Naive thymus-derived CD8-positive, alpha-beta T cell (primary cell): ENCODE results near the gene ERG. TPM values are rescaled to one million over a fixed set of nuclear protein-coding genes. Genes with fewer than 3 reads are reported as not detected.

ENCODE experiments used
- ATAC-seq, 2 donors: fragments of 150-1000 bp; cut with Tn5 transposase in 1 of 2; sonication (Bioruptor Pico), chemical (Tn5 transposase) in 1 of 2; 1 replicate in 1 of 2; 2 replicates in 1 of 2; pipeline ENCODE4 v1.10.0; 2021; ENCODE audit warnings: mild to moderate bottlenecking in 2 of 2, moderate library complexity in 2 of 2
- POLR2A ChIA-PET: fragments of 350-600 bp; sonication (Branson Sonifier 250); formaldehyde crosslinking; loops from one replicate; lab custom pipeline; 2021; ENCODE audit warnings: antibody characterized with exemption; lab: Charles Lee
- DNase-seq, 10 donors: peaks; one replicate each; pipeline versions ENCODE4 v3.0.0 to v3.0.0-alpha.2; 2020 to 2022
- H3K27ac Mint-ChIP-seq, 10 donors: one replicate each; pipeline ENCODE4 v1.8.0; 2020 to 2022; ENCODE audit warnings: mild to moderate bottlenecking in 10 of 10, mixed read lengths in 10 of 10, moderate library complexity in 4 of 10, inconsistent platforms in 1 of 10
- H3K27me3 Mint-ChIP-seq, 5 donors: one replicate each; pipeline ENCODE4 v1.8.0; 2021 to 2022; ENCODE audit warnings: mixed read lengths in 5 of 5
- H3K36me3 Mint-ChIP-seq, 3 donors: one replicate each; pipeline ENCODE4 v1.8.0; 2020 to 2022; ENCODE audit warnings: mixed read lengths in 3 of 3, mild to moderate bottlenecking in 2 of 3, inconsistent platforms in 1 of 3
- H3K4me1 Mint-ChIP-seq, 4 donors: one replicate each; pipeline ENCODE4 v1.8.0; 2021 to 2022; ENCODE audit warnings: mixed read lengths in 4 of 4
- H3K4me3 Mint-ChIP-seq, 10 donors: one replicate each; pipeline ENCODE4 v1.8.0; 2020 to 2022; ENCODE audit warnings: mild to moderate bottlenecking in 10 of 10, mixed read lengths in 10 of 10, moderate library complexity in 6 of 10, inconsistent platforms in 1 of 10
- H3K9me3 Mint-ChIP-seq, 9 donors: one replicate each; pipeline ENCODE4 v1.8.0; 2020 to 2022; ENCODE audit warnings: mixed read lengths in 9 of 9, mild to moderate bottlenecking in 3 of 9, inconsistent platforms in 1 of 9, moderate library complexity in 1 of 9
- polyA plus RNA-seq, 3 donors: library from polyadenylated mRNA; unstranded; fragments of 300-500 nt; fragmentation: Illumina TruSeq; gene quantifications; one replicate each; pipeline ENCODE4 v1.2.3, GENCODE V29; 2021
- total RNA-seq, 8 experiments: library from RNA in 2 of 8; stranded (reverse) in 2 of 8; gene quantifications; one replicate each; pipeline ENCODE4 v1.2.3 and lab custom pipeline; 2021 to 2026

ERG gene
- total and polyA plus RNA-seq, 5 experiments from 2014 or later: not detected

GRCh38 chr21:38355992-38356781 lies 142.1 kb downstream of the ERG start:
- Mint-ChIP-seq H3K4me1 (peaks cover 0 to 5% (median under 1%) of the 10 kb centered on the region in 4 donors), H3K4me3 (no peak overlapping the region), H3K9me3 (no peaks in the 10 kb centered on the region), H3K27ac (peak overlapping the region in 2 of 10 donors; percentile 20 to 39), H3K27me3 (peaks cover 10 to 36% (median 12%) of the 10 kb centered on the region in 5 donors), H3K36me3 (no peaks in the 10 kb centered on the region)
- peak; percentile 61 to 75 for ATAC-seq
- peak; percentile 32 to 78 (median 54) for DNase-seq
- POLR2A ChIA-PET: no interaction called here

DNA sequence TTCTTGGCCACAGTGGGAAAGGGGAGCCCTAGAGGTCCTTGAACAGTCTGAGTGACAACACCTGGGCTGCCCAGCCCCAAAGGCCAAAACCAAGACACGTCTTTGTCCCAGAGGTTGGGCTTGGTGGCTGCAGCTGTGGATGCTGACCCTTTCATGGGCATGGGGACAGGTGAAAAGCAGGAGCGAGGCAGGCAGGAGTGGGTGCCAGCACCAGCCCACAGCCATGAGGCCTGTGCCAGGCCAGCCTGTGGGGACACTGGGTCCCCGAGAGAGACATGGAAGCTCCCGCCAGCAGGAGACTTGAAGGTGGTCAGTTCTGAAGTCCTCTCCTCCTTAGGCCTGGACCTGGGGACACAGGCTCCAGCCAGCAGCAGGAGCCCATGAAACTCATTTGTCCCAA lies 142.9 kb downstream of the ERG start:
- Mint-ChIP-seq H3K27ac (peak overlapping the region in 1 of 10 donors; percentile 81), H3K27me3 (peaks cover 10 to 36% (median 11%) of the 10 kb centered on the region in 5 donors), H3K9me3 (no peaks in the 10 kb centered on the region), H3K4me3 (no peak overlapping the region), H3K36me3 (no peaks in the 10 kb centered on the region), H3K4me1 (peaks cover 0 to 5% (median under 1%) of the 10 kb centered on the region in 4 donors)
- DNase-seq (no peak), ATAC-seq (no peak)
- POLR2A ChIA-PET: no interaction called here

- H3K9me3 Mint-ChIP-seq: no peaks in the 10 kb centered on the region
- POLR2A ChIA-PET: no interaction called here
- peak overlapping the region in 1 of 10 donors; percentile 70 for H3K27ac Mint-ChIP-seq
- no peak for DNase-seq
- peaks cover 0 to 5% (median under 1%) of the 10 kb centered on the region in 4 donors for H3K4me1 Mint-ChIP-seq
- H3K27me3 Mint-ChIP-seq: peaks cover 10 to 36% (median 11%) of the 10 kb centered on the region in 5 donors
- no peak overlapping the region for H3K4me3 Mint-ChIP-seq
- ATAC-seq: no peak
- no peaks in the 10 kb centered on the region for H3K36me3 Mint-ChIP-seq
Observed at GRCh38 chr21:38354746-38355145, 143.5 kb downstream of the ERG start.

DNA sequence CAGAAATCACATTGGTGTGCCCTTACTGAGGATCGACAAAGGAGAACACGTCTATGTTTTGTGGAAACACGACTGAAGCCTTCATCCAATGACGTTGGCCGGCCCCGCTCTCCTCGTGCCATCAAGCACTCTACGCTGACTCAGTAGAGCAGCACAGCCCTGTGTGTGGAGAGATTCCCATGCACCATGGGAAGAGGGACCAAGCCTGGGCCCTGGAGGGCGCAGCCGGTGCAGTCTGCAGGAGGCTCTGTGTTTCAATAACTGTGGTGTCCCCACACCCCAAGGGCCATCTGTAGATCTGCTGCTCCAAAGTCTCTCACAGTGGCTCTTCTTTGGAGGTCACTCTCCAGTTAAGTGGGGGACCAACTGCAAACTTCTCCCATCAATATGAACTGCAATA lies 144.0 kb downstream of the ERG start:
- peaks cover 0 to 5% (median under 1%) of the 10 kb centered on the region in 4 donors for H3K4me1 Mint-ChIP-seq
- no peaks in the 10 kb centered on the region for H3K9me3 Mint-ChIP-seq
- POLR2A ChIA-PET: no interaction called here

GRCh38 chr21:38352536-38353219 lies 145.6 kb downstream of the ERG start:
- no peaks in the 10 kb centered on the region for H3K9me3 Mint-ChIP-seq
- H3K4me1 Mint-ChIP-seq: peaks cover 0 to 5% (median under 1%) of the 10 kb centered on the region in 4 donors
- H3K36me3 Mint-ChIP-seq: no peaks in the 10 kb centered on the region
- peaks cover 5 to 21% (median 9%) of the 10 kb centered on the region in 5 donors for H3K27me3 Mint-ChIP-seq
- H3K4me3 Mint-ChIP-seq: no peak overlapping the region
- DNase-seq: peak in 3 of 10 donors; percentile 5 to 26 (median 10)
- no peak for ATAC-seq
- POLR2A ChIA-PET: no interaction called here
- H3K27ac Mint-ChIP-seq: peak overlapping the region in 1 of 10 donors; percentile 49

More for the DNA sequence above, 144.0 kb downstream of the ERG start:
- Mint-ChIP-seq H3K27ac (no peak overlapping the region), H3K27me3 (peaks cover 9 to 33% (median 11%) of the 10 kb centered on the region in 5 donors), H3K4me3 (no peak overlapping the region), H3K36me3 (no peaks in the 10 kb centered on the region)
- ATAC-seq (no peak), DNase-seq (no peak)

DNA sequence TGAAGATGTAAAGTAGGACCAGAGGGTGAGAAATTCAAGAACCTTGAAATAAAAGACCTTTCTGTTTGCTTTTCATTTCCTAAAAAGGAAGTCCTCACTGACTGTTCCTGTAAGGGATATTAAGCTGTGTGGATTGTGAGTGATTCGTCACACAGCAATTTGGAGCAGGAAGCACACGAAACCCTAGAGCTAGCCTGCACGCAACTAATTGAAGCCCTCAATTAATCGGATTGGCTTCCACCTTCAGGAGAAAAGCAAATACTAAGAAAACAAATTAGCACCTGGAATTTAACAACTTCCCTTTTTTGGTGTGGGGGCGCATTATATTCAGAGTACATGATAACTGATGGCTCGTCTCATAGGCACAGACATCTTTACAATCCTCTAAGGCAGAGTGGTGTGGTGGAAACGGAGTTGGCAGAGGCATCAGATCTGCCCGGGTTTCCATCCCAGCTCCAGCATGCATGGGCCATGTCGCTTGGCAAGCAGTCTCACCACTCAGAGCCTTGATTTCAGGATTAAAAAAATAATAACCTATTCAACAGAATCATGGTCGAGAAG lies 146.2 kb downstream of the ERG start:
- H3K4me3 Mint-ChIP-seq: no peak overlapping the region
- POLR2A ChIA-PET: no interaction called here

GRCh38 chr21:38351176-38351959 lies 146.9 kb downstream of the ERG start:
- Mint-ChIP-seq H3K27ac (no peak overlapping the region), H3K27me3 (peaks cover 3 to 16% (median 7%) of the 10 kb centered on the region in 5 donors), H3K9me3 (no peaks in the 10 kb centered on the region), H3K4me1 (peaks cover 0 to 5% (median under 1%) of the 10 kb centered on the region in 4 donors), H3K36me3 (no peaks in the 10 kb centered on the region), H3K4me3 (no peak overlapping the region)
- POLR2A ChIA-PET: no interaction called here
- ATAC-seq: no peak
- no peak for DNase-seq

More for the DNA sequence above, 146.2 kb downstream of the ERG start:
- H3K4me1 Mint-ChIP-seq: peaks cover 0 to 5% (median under 1%) of the 10 kb centered on the region in 4 donors
- H3K27me3 Mint-ChIP-seq: peaks cover 5 to 21% (median 9%) of the 10 kb centered on the region in 5 donors
- DNase-seq: no peak
- no peaks in the 10 kb centered on the region for H3K36me3 Mint-ChIP-seq
- no peak for ATAC-seq
- no peaks in the 10 kb centered on the region for H3K9me3 Mint-ChIP-seq
- peak overlapping the region in 1 of 10 donors; percentile 35 for H3K27ac Mint-ChIP-seq

DNA sequence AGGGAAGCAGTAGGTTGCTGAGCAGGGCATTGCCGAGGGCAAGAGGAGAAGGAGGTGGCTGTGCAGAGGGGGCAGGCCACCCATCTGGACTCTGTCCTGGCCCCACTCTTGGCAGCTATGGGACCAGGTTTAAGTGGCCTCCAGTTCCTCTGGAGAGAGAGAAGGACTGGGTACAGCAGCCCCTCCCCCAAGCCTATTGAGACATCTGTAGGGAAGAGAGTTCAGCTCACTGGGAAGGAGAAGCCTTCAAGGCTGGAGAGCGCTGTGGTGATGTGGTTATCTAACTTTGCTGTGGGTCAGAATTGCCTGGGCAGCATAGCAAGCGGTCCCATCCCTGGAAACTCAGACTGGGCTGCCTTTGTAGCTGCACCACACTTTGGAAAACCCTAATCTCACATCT lies 147.6 kb downstream of the ERG start:
- ATAC-seq (no peak), DNase-seq (no peak)
- POLR2A ChIA-PET: no interaction called here
- H3K27ac Mint-ChIP-seq: no peak overlapping the region
- peaks cover 0 to 5% (median 0%) of the 10 kb centered on the region in 4 donors for H3K4me1 Mint-ChIP-seq
- peaks cover 2 to 13% (median 8%) of the 10 kb centered on the region in 5 donors for H3K27me3 Mint-ChIP-seq
- no peaks in the 10 kb centered on the region for H3K36me3 Mint-ChIP-seq
- H3K4me3 Mint-ChIP-seq: no peak overlapping the region
- no peaks in the 10 kb centered on the region for H3K9me3 Mint-ChIP-seq

GRCh38 chr21:38349977-38350376 lies 148.3 kb downstream of the ERG start:
- Mint-ChIP-seq H3K36me3 (no peaks in the 10 kb centered on the region), H3K27ac (no peak overlapping the region), H3K27me3 (peaks cover 2 to 13% (median 7%) of the 10 kb centered on the region in 5 donors), H3K4me3 (no peak overlapping the region), H3K4me1 (peaks cover 0 to 5% (median 0%) of the 10 kb centered on the region in 4 donors), H3K9me3 (no peaks in the 10 kb centered on the region)
- no peak for ATAC-seq
- POLR2A ChIA-PET: no interaction called here
- no peak for DNase-seq

GRCh38 chr21:38349111-38349746 lies 149.0 kb downstream of the ERG start:
- Mint-ChIP-seq H3K36me3 (no peaks in the 10 kb centered on the region), H3K27ac (no peak overlapping the region), H3K4me3 (no peak overlapping the region)

DNA sequence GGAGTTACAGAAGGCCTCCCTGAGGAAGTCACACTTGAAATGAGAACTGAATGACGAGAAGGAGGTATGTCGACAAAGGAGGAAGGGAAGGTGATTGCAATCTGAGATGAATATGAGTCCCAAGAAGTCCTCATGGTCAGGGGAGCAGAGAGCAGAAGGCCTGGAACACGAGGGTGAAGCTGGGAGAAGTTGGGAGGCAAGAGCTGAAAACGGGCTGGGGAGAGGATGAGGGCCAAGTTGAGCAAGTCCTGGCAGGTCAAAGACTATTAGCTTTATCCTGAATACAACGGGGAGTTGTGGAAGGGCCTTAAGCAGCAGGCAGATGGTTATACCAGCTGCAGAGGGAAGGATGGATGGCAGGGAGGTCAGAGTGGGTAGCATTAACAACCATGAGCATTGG lies 152.0 kb downstream of the ERG start:
- no peak for ATAC-seq
- Mint-ChIP-seq H3K27me3 (peaks cover 0 to 4% (median 2%) of the 10 kb centered on the region in 5 donors), H3K27ac (no peak overlapping the region), H3K4me1 (no peaks in the 10 kb centered on the region), H3K9me3 (no peaks in the 10 kb centered on the region), H3K4me3 (no peak overlapping the region), H3K36me3 (no peaks in the 10 kb centered on the region)
- POLR2A ChIA-PET: no interaction called here
- no peak for DNase-seq

More at GRCh38 chr21:38349111-38349746, 149.0 kb downstream of the ERG start:
- POLR2A ChIA-PET: no interaction called here
- Mint-ChIP-seq H3K4me1 (peaks cover 0 to 5% (median 0%) of the 10 kb centered on the region in 4 donors), H3K9me3 (no peaks in the 10 kb centered on the region), H3K27me3 (peaks cover 0 to 8% (median 5%) of the 10 kb centered on the region in 5 donors)
- ATAC-seq: no peak
- no peak for DNase-seq

DNA sequence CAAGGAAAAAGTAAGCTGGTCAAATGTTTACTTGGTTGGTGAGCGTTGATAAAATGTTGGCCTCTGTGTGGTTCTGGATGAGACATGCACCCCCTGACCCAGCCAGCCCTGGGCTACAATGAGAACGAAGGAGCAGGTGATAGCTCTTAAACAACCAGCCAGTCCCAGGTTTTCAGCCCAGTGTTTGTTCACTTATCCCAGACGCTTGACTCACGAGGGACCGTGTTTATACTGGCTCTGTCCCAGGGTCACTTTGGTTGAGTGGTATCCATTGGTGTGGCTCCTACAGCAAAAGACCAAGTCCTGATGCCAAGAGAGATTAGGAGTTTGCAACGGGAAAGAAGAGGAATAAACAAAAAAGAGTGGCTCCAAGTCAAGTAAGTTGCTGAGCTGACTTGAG lies 154.6 kb downstream of the ERG start:
- DNase-seq (no peak), ATAC-seq (no peak)
- Mint-ChIP-seq H3K27ac (no peak overlapping the region), H3K9me3 (no peaks in the 10 kb centered on the region), H3K4me1 (no peaks in the 10 kb centered on the region), H3K36me3 (no peaks in the 10 kb centered on the region), H3K27me3 (peaks cover 0 to 4% (median 2%) of the 10 kb centered on the region in 5 donors), H3K4me3 (no peak overlapping the region)
- POLR2A ChIA-PET: no interaction called here
